GM21360 (cell line): ENCODE data around the gene TSTD1.
"Not testable (repeated sequence)": the region's sequence is repeated elsewhere in the genome, so short reads cannot be mapped to it uniquely, and the experiment has no call there.

Experiments
- ATAC-seq: cut with Tn5 transposase; IDR thresholded peaks from one replicate; pipeline ENCODE4 v1.9.1; 2021; ENCODE audit warnings: mild to moderate bottlenecking, moderate library complexity; ENCODE audit not compliant: unreplicated experiment

Gene TSTD1

DNA sequence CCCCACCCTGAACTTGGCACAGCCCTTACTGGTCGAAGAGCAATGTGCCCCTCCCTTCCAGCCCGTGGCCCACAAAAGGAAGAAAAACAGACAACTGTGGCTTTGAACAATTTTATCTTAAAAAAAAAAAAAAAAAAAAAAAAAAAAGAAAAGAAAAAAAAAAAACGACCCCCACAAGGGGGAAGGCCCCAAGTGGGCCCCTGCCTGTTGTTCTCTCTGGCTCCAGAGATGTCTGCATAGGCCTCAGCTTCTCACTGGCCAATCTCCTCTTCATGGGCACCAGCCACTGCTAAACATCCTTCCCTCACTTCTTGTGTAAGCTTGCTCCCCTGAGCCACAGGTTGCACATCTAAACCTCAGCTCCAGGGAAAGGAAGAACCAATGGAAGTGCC, 386 bp upstream of the TSTD1 start:
- ATAC-seq: no peak

DNA sequence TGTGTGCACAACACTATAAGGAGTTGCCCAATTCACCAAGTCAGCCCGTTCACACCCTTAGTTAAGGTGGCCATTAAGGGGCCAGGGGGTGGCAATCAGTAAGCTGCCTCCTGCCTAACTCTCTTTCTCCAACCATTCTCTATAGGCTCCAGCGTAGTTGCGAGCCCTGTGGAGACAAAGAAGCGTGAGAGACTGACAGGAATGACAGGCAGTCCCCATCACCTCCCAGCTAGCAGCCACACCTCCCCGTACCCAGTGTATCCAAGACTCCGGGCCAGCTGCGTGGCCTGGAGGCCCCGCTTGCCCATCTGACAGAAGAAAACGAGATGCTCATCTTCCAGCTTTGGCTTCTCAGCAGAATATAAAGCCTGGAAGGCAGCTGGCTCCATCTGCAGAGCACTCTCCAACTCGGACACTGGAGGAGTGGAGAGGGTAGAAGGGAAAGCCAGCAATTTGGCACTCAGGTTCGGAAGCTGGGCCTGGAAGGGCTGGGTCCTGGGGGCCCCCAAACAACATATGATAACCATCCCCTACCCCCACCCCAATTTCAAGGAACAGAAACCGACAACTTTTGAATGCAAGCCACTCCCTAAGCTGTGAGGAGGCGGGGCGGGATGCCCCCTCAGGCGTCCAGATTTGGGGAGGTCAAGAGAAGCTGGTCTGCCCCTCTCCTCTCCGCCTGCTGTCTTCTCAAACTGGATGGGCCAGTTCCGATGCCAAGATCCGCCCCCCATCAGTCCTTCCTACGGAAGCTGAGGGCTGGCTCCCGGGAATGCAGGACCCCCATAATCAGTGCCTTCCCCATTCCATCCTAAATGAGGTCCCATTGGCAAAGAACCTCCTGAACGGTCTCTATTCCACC, 872 bp downstream of the TSTD1 start:
- ATAC-seq: no peak

DNA sequence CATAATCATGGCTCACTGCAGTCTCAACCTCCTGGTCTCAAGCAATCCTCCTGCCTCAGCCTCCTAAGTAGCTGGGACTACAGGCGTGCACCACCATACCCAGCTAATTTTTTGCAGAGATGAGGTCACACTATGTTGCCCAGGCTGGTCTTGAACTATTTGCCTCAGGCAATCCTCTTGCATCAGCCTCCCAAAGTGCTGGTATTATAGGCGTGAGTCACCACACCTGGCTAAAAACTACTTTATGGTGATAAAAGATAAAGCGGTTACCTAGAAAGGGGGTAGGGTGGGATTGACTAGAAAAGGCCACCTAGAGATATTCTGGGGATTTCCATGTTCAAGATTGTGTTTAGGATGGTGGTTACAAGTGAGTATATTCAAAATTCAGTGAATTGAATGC, 5.0 kb downstream of the TSTD1 start:
- no peak for ATAC-seq

DNA sequence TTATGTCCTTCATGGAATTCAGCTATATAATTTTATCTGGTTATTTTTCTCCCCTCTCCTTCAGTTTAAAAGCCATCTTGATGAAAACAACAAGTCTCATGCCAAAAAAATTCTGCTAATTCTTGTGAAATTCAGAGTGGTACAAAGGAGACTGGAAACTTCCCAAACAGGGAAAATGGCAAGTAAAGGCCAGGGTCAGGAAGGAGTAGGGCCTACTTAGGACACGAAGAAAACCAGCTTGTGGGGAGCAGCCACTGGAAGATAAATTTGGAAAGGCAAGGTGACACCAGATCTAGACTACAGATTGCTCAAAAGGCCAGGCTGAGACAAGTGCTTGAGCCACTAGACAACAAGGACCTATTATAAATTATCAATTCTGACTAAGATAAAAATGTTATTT, 6.4 kb downstream of the TSTD1 start:
- no peak for ATAC-seq

DNA sequence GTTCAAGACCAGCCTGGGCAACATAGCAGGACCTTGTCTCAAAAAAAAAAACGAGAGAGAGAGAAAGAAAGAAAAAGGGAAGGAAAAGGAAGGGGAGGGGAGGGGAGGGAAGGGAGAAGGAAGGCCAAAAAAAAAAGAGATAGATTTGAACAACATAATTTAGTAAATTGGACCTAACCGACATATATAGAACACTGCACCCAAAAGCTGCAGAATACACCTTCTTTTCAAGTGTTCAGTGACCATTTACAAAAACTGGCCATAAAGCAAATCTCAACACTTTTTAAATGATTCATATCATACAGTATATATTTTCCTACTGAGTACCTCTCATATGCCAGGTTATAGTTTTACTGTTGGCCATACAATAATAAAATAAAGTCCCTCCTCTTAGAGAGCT, 6.9 kb downstream of the TSTD1 start:
- no peak for ATAC-seq

DNA sequence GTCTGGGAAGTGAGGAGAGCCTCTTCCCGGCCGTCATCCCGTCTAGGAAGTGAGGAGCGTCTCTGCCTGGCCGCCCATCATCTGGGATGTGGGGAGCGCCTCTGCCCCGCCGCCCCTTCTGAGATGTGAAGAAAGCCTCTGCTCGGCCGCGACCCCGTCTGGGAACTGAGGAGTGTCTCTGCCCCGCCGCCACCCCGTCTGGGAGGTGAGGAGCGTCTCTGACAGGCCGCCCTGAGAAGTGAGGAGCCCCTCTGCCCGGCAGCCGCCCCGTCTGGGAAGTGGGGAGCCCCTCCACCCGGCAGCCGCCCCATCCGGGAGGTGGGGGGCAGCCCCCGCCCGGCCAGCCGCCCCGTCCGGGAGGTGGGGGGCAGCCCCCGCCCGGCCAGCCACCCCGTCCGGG, 9.3 kb downstream of the TSTD1 start:
- not testable (repeated sequence) for ATAC-seq

DNA sequence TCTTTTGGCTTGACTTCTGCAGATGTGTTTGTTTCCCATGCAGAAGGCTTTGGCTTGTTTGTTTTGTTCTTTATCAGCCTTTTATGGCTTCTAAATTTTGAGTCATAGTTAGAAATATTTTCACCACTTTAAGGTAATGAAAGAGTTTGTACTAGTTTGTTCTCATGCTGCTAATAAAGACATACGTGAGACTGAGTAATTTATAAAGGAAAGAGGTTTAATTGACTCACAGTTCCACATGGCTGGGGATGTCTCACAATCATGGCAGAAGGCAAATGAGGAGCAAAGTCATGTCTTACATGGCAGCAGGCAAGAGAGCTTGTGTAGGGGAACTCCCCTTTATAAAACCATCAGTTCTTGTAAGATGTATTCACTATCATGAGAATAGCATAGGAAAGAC, 11.8 kb downstream of the TSTD1 start:
- ATAC-seq: not testable (repeated sequence)

DNA sequence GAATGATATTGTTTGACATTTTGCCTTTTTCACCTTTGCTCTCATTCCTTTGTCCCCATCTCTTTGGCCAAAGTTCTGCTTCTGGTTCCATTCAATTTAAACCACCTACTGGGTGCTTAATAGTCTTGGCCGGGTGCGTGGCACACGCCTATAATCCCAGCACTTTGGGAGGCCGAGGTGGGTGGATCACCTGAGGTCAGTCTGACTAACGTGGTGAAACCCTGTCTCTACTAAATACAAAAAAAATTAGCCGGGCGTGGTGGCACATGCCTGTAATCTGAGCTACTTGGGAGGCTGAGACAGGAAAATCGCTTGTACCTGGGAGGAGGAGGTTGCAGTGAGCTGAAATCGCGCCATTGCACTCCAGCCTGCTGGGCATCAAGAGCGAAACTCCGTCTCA, 16.3 kb downstream of the TSTD1 start:
- not testable (repeated sequence) for ATAC-seq

DNA sequence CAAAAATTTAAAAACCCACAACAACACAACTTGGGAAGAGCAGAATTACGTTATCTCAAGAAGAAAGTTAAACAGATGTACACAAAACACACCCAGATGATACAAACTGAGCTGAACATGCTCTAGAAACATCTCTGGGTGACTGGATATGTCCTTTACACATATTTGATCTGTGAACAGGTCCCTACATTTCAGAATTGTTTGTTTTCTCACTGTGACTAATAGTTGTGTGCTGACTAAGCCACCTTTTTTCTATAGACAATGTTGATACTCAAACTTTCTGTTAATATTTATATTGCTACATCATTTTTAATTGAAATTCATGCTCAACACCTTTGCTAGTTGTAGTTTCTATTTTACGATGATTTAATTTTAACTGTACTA, 16.8 kb downstream of the TSTD1 start:
- no peak for ATAC-seq

DNA sequence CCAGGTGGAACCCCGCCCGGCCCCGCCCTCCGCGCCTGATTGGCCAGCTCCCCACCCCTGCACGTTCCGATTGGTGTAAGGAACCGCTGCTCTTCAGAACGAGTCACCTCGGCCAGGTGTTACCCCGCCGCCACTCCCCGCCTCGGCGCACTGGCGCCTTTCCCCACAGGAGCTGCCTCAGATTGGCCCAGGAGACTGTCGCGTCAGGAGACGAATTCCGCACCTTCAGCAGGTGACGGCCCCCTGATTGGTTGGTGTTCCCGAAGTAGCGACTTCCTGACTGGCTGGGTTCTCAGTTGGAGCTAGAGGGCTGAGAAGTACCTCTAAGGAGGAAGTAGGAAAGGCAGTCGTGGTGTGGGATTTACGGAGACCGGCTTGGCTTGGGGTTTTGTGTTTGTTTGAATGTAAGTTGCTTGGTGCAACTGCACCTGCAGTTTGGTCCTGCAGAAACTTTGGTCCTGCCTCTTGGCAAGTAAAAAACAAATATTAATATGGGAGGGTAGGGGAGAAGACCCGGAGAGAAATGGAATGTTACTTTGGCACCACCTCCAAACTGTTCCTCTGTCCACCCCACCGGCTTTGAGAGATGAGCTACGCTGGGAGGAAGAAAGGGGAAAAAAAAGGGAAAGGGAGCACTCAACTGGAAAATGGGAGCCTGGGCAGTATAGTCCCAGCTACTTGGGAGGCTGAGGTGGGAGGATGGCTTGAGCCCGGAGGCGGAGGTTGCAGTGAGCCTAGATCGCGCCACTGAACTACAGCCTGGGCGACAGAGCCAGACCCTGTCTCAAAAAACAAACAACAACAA, 17.4 kb downstream of the TSTD1 start:
- ATAC-seq: peak; percentile 74

DNA sequence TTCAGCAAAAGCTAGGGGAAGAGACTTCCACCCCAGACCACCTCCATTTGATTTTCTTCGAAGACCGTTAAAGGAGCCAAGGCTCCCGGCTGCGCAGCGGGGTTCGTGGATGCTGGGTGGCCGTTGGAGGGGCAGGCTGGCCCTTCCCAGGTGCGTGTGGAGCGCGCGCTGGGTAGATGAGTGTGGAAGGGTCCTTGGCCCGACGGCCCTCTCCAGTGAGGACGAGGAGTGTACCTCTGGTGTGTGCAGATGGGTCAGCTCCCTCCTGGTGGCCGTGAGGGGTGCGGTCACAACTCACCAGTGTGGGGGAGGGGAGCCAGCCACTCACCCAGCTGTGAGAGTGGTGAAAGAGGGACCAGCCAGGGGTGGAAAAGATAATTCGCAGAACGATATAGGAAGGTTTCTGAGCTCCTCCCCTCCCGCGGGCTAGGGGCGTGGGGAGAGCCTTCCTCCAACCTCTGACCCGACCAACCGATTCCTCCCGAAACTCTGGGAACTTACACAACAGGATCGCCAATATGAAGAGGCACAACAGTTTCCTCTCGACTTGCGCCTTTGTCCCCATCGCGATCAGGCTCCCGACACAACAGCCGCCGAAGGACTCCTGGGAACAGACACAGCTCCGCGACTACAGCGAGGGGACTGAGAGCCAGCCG, 18.1 kb downstream of the TSTD1 start, which contains the start of gene F11R:
TSS of gene F11R (minus strand) at position 644 of the 656 bp plus-strand sequence. CDS start at position 565, 79 bp downstream.
- peak; percentile 26 for ATAC-seq

DNA sequence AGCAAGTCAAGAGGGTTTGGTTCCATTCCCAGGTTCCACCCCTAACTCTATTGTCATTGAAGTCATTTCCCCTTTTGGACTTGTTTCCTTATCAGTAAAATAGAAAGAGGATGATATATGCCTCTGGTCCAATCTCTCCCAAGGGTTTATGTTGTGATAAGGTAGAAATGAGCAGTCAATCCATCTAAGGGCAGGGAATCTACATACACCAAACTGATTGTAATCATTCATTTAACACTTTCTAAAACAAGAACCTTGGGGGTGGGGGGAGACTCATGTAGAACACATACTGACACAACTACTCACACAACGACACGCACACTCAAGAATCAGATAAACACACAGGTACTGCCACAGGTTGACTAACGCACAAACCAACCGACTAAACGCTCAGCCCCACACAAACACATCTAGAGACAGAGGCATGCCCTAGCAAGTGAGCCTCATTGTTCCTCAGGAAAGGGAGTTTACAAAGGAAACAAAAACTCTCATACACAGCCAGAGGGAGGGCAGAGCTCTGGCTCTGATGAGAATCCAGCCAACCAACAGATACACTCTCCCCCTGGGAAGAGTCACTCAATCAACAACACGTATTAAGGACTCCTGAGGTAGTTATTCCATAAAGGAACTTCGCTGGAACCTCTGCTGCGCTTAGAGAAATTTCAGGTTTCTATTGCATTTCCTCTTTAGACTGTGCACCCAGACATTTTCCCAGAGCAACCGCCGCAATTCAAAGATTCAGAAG, 18.8 kb downstream of the TSTD1 start:
- no peak for ATAC-seq

DNA sequence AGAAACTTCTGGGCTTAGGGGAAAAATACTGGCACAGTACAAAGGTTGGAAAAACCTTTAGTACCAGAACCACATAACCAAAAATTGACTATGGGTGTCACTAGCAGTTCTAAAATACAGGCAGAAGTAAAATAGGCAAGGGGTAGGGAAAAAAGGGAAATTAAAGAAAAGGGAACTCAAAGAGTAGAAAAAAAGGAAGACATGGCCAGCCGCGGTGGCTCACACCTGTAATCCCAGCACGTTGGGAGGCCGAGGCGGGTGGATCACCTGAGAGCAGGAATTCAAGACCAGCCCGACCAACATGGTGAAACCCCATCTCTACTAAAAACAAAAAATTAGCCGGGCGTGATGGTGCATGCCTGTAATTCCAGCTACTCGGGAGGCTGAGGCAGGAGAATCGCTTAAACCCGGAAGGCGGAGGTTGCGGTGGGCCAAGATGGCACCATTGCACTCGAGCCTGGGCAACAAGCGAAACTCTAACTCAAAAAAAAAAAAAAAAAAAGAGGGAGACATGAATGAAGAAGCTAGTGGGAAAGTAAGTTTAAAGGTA, 19.6 kb downstream of the TSTD1 start:
- ATAC-seq: not testable (repeated sequence)

DNA sequence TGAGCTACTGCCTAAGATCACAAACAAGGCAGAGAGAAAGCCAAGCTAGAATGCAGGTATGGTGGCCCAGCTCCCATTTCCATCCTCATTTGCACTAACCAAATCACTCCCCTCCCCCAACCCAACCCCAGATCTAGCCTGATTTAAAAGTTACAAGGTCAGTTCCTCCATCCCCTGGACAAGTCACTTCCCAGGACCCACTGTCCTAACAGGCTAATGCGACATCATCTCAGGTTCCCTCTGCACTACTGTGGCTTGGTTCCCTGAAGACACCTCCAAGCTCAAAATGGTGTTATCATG, 20.2 kb downstream of the TSTD1 start:
- ATAC-seq: no peak

DNA sequence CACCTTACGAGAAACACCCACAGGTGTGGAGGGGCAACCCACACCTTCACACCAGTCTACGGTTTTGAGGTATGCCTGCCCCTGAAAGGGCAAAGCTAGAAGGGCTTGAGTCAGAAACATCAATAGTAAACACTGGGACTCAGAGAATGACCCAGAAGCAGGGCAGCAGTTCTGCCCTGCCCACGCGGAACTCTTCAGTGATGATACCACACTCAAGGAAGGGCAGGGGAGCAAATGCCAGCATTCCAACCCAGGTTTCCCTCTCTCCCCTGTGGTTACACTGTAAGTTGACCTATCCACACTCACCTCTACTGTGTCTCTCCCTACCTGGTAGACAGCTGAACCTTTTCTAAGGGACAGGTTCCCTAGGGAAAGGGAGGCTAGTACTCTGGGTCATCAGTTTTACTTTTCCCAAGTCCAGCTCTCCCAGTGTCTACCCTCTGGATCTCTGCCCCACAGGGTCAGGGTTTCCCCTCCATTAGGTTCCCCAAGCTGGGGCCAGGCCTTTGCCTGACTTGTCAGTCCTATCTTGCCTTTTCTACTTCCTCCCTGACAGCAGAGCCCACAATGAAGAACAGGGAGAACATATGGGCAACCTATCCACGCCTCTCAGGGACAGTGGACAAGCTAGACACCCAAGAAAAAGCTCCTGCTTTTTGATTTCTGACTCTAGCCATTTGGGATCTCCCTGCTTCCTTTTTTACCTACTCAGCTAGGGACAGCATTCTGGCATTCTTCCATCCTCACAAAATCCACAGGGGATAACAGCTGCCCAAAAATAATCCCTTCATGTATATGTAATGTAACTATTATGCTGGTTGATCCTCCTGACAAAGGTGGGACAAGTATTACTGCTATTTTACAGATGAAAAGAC, 20.8 kb downstream of the TSTD1 start:
- ATAC-seq: no peak

DNA sequence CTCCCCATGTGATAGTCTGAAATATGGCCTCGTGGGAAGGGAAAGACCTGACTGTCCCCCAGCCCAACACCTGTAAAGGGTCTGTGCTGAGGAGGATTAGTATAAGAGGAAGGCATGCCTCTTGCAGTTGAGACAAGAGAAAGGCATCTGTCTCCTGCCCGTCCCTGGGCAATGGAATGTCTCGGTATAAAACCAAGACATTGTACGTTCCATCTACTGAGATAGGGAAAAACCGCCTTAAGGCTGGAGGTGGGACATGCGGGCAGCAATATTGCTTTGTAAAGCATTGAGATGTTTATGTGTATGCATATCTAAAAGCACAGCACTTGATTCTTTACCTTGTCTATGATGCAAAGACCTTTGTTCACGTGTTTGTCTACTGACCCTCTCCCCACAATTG, 21.6 kb downstream of the TSTD1 start:
- not testable (repeated sequence) for ATAC-seq

DNA sequence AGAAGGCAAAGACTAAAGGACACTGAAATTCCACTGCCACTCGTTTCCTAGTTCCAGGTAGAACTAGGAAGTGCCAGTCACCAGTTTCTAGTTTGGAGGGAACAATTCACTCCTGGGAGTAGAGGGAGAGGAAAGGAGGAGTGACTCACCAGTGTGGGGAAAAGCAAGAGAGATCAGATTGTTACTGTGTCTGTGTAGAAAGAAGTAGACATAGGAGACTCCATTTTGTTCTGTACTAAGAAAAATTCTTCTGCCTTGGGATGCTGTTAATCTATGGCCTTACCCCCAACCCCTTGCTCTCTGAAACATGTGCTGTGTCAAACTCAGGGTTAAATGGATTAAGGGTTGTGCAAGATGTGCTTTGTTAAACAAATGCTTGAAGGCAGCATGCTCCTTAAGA, 22.1 kb downstream of the TSTD1 start:
- not testable (repeated sequence) for ATAC-seq

DNA sequence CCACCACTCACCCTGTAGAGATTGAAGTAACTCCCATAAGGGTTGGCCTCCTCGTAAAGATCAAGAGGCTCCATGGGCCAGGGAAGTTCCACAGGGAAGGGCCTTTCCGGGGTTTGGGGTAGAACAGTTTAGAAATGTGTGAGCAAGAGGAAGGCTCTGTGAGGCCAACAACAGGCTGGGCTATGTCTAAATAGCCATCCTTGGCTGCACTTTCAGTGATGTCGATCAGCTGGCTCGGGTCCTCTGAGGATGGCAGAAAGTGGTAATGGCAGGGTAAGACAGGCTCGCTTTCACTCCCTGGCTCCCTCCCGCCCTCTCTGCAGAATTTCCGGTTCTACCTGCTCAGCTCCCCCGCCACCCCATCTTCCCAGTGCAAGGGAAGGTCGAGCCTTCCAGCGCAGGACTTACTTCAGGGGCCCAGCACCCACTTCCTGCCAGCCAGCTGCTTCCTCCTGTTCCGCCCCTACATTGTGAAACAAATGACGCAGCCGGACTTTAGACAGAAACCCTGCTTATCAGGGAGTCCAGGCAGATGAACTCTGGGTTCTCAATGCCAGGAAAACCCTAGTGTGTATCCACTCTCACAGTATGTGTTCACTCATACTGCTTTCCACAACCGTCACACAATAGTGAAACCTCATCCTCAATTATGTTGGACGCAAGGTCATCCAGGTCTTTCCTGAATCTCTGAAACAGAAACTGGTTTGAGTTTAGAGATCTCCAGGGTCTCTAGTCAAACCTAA, 25.1 kb downstream of the TSTD1 start:
- peak; percentile 85 for ATAC-seq

DNA sequence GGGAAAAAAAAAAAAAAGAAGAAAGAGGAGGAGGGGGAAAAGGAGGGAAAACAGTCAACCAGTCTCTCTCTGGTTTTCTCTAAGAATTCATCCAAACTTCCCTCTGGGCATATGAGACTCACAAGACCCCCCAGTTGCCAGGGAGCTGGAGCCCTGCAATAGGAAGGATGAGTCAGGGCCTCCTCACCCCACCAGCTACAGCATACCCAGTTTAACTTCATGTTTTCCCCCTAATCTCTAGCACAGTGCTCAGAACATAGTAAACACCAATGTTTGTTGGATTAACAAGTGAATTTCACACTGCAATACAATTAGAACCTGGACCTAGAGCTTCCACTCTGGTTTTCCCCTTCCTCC, 25.7 kb downstream of the TSTD1 start:
- ATAC-seq: no peak
